ENCODE results near the gene IRS1.

IRS1 gene

DNA sequence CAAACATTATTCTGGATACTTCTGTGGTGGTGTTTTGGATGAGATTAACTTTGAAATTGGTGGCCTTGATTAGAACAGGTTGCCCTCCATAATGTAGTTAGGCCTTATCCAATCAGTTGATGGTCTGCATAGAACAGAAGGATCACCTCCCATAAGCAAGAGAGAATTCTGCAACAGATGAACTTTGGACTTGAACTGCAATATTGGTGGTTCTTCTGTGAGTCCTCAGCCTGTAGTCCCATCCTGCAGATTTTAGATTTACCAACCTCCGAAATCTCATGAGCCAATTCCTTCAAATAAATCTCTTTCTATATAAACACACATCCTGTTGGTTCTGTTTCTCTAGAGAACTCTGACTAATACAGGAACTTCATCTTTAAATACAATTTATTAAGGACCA is 81.9 kb downstream of the IRS1 start:
- no peak for DNase-seq

DNA sequence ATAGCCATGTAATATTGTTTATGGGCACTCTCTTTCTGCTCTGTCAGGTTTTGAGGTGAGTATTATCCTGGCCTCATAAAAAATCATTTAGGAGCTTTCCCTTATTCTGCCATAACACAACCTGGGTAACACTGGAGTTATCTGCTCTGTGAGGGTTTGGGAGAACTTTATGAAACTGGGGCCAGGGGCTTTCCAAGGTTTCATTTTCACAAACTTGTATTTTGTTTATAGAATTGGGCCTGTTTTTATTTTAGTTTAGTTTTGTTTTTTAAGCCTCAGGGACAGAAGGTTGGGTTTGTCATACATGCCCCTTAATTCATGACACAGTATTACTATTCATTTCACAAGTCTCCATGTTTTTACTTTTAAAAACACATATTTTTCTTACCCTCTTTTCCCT is 83.5 kb downstream of the IRS1 start:
- no peak for DNase-seq

DNA sequence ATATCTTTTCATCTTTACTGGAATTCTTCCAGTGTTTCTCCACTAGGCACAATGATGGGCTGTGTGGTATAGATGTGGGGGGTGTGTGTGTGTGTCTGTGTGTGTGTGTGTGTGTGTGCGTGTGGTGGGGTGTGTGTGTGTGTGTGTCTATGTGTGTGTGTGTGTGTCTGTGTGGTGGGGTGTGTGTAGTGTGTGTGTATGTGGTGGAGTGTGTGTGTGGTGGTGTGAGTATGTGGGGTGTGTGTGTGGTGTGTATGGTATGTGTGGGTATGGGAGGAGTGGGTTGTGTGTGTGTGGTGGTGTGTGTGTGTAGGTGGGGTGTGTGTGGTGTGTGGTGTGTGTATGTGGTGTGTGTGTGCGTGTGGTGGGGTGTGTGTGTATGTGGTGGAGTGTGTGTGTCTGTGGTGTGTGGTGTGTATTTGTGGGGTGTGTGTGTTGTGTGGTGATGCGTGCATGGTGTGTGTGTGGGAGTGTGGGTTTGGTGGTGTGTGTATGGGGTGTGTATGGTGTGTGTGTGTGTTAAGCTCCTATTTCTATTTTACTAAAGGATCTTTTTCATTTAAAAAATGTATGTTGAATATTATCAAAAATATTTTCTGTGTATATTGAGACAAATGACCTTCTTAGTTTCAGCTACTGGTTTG is 84.2 kb downstream of the IRS1 start:
- DNase-seq: no peak

DNA sequence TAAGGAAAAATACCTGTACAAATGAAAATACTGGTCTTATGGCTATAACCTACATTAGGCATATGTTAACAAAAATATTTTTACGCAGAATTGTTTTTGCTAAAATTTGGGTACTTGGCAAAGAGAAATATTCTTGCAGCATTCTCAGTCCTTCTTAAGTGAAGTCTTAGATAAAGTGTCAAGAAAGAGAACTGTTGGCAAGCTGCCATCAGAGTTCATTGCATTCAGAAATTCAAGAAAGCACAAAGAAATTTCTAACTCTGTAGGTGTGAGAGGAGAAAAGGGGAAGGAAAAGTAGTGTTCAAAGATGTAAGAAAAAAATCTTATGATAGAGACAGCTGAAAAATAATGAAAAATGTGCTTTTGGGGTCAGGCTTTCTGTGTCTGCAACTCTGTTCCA is 86.7 kb downstream of the IRS1 start:
- no peak for DNase-seq

DNA sequence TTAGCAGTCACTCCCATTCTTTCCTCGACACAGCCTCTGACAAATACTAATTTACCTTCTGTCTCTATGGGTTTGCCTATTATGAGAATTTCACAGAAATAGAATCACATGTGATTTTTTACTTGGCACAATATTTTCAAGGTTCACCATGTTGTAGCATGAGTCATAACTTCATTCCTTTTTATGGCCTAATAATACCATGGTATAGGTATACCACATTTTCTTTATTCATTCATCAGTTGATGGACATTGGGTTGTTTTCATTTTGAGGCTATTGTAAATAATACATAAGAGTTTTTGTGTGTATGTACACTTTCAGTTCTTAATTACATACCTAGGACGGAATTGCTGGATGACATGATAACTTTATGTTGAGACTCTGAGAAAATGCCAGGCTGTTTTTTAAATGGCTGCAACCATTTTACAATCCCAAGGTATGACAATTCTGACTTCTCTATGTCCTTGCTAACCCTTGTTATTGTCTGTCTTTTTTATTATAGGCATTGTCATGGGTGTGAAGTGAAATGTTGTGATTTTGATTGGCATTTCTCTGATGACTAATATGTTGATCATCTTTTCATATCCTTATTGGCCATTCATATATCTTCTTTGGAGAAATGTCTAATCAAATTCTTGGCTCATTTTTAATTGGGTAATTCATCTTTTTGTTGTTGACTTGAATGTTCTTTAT is 87.9 kb downstream of the IRS1 start:
- DNase-seq: no peak

DNA sequence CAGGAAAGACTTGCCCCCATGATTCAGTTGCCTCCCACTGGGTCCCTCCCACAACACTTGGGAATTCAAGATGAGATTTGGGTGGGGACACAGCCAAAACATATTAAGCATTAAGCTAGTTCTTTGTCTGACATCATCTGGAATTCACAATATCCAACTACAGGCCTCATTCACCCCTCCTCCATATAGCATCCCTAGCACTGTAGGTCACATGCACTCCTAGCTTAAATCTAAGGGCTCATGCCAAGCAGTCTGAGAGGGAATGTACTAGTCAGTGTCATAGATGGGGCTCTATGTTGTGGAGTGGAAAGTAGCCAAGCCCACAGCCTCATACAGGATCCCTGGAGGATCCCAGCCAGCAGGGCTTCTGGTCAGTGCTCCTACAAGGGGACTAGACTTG is 92.1 kb downstream of the IRS1 start:
- DNase-seq: no peak

DNA sequence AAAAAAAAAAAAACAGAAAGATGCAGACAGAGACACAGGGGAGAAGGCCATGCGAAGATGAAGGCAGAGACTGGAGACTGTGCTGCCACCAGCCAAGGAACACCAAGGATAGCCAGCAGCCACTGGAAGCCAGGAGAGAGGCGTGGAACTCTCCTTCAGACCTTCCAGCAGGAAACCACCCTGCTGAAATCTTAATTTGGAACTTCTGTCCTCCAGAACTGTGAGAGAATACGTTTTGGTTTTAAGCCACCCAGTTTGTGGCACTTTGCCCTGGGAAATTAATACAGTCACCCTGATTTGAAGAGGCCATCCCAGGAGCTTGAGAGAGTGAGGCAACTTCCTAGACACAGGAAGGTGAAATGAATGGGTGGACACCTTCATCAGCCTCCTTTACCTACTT is 93.7 kb downstream of the IRS1 start:
- DNase-seq: no peak

DNA sequence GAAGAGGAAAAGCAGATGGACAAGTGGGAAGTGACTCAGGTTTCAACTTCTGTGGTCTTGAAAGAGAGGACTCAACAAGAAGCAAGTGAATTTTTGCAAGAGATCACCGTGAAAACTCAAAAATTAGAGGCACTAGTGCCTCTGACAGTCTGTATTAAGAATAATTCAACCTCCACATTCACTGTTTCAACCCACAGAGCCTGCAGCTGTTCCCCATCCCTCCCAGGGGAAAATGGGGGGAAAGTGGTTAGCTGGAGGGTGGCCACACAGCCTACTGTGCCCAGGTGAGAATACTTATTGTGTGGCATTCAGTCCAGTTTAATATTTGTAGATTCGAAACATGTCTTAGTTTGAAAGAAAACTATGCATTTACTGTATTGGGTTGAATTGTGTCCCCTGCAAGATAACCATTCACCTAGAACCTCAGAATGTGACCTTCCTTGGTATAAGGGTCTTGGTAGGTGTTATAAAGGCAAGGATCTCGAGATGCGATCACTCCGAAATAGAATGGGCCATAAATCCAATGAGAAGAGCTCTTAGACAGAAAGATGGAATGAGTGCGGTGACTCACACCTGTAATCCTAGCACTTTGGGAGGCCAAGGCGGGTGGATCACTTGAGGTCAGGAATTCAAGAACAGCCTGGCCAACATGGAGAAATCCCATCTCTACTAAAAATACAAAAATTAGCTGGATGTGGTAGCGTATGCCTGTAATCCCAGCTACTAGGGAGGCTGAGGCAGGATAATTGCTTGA is 94.3 kb downstream of the IRS1 start:
- DNase-seq: no peak

DNA sequence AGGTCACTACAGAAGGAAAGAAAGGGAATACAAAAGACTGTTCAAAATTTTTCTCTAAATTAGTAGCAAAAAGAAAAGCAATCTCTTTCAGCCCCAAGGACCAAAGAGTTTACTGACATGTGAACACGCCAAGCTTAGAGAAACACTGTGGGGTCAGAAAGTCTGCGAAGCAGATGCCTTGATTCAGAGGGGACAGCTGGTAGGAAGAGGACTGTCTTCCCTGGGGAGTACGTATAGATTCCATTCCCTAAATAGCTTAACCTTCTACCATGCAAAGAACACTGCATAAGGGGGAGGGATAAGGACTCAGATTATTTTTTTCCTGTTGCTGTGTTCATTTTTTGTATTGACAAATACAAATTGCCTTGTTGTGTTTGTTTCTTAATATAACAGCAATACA is 96.1 kb downstream of the IRS1 start:
- DNase-seq: no peak

DNA sequence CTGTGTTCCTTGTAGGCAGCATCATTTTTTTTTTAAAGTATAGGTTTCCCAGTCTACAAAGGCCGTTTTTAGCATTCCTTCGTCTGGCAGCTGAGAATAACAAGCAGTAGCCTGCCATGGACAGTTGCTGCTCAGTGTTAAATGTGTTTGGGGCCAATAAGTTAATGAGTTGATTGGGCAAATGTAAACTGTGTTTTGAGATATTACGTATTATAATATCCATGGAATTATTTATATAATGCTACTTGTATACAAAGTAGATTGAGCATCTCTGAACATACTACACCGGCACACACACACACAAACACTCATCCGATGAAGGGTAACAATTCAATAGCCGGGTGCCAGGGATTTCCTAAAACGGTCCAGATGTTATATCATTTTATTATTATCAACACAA is 97.2 kb downstream of the IRS1 start:
- no peak for DNase-seq

DNA sequence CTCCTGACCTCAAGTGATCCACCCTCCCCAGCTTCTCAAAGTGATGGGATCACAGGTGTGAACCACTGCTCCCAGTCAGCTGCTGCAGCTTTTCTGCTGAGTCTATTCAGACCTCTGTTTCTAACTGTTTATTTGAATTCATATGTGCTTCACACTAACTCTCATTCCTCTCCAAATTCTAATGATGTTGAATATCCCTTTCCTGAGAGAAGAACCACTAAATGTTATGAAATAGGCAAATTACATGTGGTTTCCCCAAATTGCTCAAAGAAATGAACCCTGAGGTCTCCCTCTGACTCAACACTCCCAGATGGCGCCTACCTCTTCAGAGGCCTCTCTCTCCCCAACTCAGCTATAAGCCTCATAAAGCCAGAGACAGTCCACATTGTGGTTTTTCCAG is 98.6 kb downstream of the IRS1 start:
- DNase-seq: no peak

DNA sequence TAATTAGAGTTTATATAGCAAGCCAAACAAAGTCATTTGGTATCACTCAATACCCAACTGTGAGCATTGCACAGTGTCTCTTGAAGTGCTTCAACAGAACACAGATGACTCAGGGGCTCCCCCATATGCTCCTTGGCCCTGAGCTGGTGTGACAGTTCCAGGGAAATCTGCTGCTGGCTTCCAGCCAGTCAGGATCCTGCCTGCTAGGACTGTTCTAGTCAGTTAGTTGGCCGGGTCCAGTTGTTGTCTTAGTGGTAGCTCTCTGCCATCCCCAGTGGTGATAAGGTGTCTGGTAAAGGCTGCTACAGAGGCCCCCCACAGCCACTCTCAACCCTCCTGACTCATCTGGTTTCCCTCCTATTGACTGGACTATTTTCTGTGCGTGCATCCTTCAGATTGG is 100.3 kb downstream of the IRS1 start:
- DNase-seq: no peak

DNA sequence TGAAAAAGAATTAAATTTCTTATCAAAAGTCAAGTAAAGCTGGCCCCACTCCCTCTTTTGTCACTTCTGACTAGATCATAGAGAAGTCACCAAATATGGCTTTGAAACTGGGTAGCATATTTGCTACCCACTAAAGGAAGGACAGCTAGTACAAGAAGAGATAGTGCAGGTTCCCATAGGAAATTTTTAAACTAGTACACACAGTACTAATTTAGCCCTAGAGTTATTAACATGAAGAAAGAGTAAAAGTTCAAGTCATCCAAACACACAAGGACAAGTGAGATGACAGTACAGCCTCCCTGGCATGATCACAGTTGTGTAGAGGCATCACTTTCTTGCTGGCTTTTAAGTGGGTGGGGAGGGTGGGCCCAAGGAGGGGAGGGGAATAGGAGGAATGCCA is 100.9 kb downstream of the IRS1 start:
- DNase-seq: no peak

DNA sequence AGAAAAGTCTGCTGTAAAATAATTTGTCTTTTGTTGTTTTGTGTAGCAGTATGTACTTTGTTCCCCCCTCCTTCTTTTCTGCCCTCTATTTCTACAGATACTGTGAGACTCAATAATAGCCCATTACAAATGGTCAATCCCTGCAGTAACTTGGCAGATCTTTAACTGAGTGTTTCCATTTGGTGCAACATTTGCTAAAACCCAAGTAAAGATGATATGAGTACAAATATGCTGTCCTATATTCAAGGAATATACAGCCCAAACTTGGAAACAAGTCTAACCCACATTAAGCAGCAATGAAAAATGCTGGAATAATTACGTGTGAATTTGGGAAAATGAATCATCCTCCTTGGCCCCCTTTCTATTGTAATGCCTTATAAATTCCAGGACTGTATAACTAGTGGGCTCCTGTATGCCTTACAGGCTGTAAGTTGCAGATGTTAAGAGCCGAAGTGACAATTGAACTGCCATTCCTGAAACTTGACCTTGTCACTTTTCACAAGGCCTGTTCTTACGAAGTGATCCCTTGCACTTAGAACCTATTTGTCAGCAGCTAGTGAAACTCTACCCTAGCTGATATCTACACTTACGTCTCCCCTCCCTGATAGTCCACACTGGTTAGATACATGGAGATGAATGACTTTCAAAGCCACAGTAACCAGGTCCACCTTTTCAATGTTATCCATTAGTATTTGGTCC is 104.9 kb downstream of the IRS1 start:
- no peak for DNase-seq

DNA sequence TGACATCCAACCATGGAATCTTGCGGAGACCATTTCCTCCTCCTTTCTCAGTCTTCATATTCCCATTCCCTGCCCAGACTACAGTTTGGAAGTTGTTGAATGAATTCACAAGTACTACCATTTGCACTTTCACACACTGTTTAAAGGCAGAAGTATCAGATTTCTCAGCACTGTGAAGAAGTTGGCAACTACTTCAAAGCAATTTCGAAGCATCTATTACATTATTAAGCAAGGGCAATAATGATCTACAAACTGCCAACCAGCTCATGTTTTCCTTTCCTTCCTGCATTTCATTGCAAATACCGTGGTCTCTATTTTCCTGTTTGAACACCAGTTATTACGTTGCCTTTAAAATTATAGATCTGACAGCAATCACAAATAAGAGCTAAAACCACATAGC is 105.5 kb downstream of the IRS1 start:
- DNase-seq: no peak

DNA sequence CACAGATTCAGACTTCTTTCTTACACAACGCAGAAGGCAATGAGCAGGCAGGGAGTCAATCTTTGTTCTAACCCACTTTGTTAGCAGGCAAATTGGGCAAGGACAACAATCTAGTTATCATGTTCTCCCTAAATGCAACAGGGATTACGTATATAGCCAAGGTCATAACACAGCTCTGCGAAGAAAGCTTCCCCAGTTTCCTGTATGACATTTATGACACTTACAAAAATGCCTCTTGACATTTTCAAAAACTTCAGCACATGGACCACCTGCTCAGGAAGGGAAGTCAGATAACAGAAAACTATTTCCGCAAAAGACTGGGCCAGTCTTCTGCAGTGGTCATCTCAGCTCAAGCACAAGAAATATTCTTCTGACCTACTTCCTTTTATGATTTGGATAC is 106.1 kb downstream of the IRS1 start:
- DNase-seq: no peak

DNA sequence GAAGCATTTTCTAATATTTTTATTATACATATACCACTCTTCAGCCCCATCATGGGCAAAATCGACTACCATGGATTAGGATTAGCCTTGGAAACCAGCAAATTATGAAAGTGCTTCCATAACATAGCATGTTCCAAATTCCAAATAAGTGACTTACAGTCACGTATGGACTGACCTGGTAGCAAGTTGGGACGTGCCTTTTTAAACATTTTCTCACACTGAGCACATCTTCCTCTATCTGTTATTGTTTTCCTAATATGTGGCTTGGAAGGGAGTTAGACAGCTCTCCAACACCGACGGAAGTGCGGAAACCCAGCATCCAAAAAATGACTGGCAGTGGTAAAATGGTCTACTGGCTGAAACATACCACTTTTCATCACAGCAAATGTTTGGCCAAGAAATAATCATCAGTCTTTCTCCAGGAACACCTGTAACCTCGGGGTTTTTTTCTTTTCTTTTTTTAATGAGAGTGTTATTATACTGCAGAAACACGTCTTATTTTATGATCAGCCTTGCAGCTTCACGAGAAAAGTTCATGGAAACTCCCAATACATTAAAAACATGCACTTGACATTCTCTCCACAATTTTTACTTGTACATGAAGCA is 107.0 kb downstream of the IRS1 start:
- no peak for DNase-seq

DNA sequence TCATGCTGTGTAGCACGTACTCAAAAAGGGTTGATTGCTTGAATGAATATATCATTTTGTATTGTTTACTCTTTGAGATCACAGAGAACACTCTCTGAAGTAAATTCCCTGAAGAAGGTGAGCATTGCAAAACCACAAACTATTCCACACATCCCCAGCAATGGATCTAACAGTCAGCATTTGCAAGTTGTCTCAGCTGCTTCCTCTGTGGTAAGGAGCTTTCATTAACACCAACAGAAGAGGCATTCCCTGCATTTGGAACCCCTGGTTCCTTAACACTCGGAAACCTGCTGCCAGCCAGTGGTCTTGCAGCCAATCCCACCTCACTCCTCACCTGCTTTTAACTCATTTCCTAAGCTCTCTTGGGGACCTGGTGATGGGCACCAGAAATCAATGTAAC is 108.4 kb downstream of the IRS1 start:
- no peak for DNase-seq

DNA sequence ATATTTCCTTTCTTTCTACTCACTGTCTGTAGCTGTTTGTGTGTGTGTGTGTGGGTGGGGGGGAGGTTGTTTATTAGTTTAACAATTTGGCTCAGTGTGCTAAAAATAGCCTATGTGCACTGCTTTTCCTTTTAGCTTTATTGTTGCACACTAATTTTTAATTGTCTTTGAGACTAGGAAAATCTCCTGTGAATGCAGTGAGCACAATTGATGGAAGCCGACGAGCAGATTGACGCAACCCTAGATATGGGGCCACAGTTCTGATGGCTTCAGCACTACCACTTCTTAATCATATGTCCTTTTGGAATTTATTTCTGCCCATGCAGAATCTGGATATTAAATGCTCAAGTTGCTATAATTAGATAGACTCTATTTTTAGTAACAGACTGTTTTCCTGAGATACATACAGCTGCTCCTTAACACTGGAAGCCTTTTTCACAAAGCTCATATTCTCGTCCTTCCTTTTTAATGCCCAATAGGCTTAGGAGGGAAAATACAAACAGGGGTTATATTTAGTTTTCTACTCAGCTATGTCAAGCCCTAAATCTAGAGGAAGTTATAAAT is 109.1 kb downstream of the IRS1 start:
- DNase-seq: no peak

DNA sequence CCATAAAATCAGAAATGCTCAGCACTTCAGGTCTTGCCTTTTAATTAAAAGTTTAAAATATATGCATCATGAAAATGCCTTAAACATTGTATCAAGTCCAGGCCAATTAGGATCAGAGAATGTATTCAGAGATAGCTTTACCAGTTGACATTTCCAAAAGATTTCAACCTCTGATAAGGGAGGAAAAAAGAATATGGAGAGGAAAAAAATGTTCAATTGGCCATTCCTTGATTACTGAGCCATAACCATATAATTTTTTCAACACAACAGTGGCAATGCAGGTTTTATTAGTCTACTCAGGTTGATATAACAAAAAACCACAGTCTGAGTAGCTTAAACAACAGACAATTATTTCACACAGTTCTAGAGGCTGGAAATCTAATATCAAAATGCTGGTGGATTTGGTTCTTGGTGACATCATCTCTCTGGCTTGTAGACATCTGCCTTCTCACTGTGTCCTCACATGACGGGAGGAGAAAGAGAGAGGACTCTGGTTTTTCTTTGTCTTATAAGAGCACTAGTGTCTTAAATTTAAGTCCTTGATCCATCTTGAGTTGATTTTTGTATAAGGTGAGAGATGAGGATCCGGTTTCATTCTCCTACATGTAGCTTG is 111.9 kb downstream of the IRS1 start:
- no peak for DNase-seq

DNA sequence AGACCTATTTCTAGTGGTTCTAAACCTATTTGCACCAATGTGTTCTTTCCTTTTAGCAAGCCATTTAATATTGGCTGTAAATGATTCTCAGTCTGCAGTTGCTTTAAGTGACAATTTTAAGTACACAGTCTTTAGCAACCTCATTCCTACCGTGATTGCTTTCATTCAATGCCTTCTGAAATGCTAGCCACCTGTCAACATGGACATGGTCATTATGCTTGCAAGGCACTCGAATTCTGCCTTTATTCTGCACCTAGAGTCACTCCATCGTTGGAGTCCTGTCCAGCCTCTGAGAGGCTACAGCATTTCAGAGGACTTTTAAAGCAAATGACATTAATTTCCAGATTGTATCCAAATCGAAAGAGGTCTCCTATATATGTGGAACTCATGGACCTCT is 115.1 kb downstream of the IRS1 start:
- no peak for DNase-seq

DNA sequence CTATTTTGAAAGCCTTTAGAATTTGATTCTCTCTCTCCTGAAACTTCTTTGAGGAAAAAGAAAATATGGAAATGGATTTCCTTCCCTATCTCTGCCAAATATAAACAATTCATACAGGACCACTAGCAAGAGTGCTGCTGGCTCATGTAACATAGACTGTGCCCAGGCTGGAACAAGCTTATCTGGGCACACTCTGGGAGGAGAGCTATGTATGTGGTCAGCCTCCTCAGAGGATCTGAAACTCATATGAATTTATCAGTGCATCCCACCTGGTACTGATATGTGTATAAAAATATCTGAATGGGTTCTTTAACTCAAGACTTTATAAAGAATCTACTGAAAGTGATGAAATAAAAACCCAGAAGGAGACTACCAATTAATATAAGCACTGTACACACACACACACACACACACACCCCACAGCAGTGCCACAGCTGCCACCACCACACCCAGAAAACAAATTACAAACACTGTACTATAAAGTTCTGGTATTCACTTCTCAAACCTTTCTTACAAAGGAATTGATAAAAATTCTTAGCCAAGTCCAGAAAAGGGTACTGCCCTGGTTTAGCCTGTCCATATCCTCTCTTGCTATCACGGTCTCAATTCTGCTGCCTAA is 115.6 kb downstream of the IRS1 start:
- no peak for DNase-seq
